ENCODE results near the gene PDCD1.

Gene PDCD1

DNA sequence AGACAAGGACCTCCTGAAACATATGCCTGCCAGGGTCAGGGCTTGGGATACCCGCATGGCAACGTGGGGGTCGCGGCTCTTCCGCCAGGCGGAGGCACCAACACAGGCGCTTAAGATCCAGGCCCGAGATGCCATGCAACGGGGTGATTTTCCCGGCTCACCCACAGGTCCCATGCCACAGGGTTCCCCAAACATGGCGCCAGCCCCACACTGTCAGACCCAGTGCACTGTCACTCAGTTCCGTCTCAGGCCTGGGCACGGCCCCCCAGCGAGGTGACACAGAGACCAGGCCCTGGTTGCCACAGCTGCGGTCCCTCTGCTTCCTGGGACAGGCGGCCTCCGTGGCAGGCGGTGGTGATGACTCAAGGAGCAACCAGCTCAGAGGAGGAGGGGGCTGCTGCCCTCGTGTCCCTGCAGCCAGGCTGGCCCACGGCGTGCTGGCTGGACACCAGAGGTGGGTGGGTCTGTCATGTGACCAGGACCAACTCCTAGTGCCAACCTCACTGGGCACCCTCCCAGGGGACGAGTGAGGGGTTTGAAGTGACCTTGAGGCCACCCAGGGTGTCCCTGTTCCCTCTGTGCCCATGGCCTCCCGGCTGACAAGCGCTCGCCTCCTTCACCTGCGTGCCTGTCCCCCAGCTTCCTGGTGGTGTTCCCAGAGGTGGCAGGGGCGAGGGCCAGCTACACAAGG, 4.9 kb downstream of the PDCD1 start:
- Histone ChIP-seq H3K27ac (replicated peaks) (no peak overlapping the region), H3K4me3 (replicated peaks; ENCODE audit: insufficient read depth, low read length) (no peak overlapping the region), H3K27me3 (ENCODE audit: insufficient read depth, poor library complexity, severe bottlenecking) (no peaks in the 10 kb centered on the region)
- no peak for DNase-seq (ENCODE audit: low read depth in 1 of 2, low spot score in 1 of 2)
- TF ChIP-seq POLR2AphosphoS5 (IDR thresholded peaks at IDR 0.05; ENCODE audit: low read depth) (no peak), GABPA (IDR thresholded peaks at IDR 0.05; ENCODE audit: low read depth) (no peak), SPI1 (IDR thresholded peaks at IDR 0.05; ENCODE audit: borderline replicate concordance, low read depth) (no peak)
- TF ChIP-seq, protein P1, sequence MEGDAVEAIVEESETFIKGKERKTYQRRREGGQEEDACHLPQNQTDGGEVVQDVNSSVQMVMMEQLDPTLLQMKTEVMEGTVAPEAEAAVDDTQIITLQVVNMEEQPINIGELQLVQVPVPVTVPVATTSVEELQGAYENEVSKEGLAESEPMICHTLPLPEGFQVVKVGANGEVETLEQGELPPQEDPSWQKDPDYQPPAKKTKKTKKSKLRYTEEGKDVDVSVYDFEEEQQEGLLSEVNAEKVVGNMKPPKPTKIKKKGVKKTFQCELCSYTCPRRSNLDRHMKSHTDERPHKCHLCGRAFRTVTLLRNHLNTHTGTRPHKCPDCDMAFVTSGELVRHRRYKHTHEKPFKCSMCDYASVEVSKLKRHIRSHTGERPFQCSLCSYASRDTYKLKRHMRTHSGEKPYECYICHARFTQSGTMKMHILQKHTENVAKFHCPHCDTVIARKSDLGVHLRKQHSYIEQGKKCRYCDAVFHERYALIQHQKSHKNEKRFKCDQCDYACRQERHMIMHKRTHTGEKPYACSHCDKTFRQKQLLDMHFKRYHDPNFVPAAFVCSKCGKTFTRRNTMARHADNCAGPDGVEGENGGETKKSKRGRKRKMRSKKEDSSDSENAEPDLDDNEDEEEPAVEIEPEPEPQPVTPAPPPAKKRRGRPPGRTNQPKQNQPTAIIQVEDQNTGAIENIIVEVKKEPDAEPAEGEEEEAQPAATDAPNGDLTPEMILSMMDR (IDR thresholded peaks at IDR 0.05; ENCODE audit: insufficient read depth, low read length) = no peak
- TF ChIP-seq, protein P2, sequence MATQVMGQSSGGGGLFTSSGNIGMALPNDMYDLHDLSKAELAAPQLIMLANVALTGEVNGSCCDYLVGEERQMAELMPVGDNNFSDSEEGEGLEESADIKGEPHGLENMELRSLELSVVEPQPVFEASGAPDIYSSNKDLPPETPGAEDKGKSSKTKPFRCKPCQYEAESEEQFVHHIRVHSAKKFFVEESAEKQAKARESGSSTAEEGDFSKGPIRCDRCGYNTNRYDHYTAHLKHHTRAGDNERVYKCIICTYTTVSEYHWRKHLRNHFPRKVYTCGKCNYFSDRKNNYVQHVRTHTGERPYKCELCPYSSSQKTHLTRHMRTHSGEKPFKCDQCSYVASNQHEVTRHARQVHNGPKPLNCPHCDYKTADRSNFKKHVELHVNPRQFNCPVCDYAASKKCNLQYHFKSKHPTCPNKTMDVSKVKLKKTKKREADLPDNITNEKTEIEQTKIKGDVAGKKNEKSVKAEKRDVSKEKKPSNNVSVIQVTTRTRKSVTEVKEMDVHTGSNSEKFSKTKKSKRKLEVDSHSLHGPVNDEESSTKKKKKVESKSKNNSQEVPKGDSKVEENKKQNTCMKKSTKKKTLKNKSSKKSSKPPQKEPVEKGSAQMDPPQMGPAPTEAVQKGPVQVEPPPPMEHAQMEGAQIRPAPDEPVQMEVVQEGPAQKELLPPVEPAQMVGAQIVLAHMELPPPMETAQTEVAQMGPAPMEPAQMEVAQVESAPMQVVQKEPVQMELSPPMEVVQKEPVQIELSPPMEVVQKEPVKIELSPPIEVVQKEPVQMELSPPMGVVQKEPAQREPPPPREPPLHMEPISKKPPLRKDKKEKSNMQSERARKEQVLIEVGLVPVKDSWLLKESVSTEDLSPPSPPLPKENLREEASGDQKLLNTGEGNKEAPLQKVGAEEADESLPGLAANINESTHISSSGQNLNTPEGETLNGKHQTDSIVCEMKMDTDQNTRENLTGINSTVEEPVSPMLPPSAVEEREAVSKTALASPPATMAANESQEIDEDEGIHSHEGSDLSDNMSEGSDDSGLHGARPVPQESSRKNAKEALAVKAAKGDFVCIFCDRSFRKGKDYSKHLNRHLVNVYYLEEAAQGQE (IDR thresholded peaks at IDR 0.05; ENCODE audit: insufficient replicate concordance, low read depth) = no peak

DNA sequence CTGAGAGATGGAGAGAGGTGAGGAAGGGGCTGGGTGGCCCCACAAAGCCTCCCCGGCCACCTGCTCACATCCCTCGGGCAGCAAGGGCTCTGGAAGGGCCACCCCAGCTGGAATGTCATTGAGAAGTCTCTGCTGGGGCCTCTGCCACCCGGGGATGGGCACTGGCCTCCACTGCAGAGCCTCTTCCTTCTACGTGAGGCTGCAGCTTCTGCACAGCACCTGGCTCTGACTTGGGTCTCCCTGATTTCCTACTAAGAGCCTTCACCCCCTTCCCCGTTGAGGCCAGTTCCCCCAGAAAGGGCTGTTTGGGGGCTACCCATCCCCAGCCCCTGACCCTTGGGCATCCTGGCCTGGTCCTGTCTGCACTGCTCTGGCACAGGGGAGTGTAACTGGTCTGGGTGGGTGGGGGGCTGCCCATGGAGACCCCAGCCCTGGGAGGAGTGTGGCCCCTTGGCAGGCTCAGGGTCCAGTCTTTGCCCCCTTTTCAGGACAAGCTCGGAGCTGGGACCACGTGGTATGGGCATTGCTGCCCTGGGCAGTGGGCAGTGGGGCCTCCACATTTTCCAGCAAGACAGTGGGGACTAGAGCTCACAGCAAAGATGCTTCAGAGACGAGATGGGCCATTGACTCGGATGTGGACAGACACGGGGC, 5.6 kb downstream of the PDCD1 start:
- no peak for DNase-seq (ENCODE audit: low read depth in 1 of 2, low spot score in 1 of 2)
- Histone ChIP-seq H3K27me3 (ENCODE audit: insufficient read depth, poor library complexity, severe bottlenecking) (no peaks in the 10 kb centered on the region), H3K4me3 (replicated peaks; ENCODE audit: insufficient read depth, low read length) (no peak overlapping the region), H3K27ac (replicated peaks) (no peak overlapping the region)
- TF ChIP-seq, protein P1 (IDR thresholded peaks at IDR 0.05; ENCODE audit: insufficient read depth, low read length) = no peak
- TF ChIP-seq SPI1 (IDR thresholded peaks at IDR 0.05; ENCODE audit: borderline replicate concordance, low read depth) (no peak), POLR2AphosphoS5 (IDR thresholded peaks at IDR 0.05; ENCODE audit: low read depth) (no peak), GABPA (IDR thresholded peaks at IDR 0.05; ENCODE audit: low read depth) (no peak)
- TF ChIP-seq, protein P2 (IDR thresholded peaks at IDR 0.05; ENCODE audit: insufficient replicate concordance, low read depth) = no peak

DNA sequence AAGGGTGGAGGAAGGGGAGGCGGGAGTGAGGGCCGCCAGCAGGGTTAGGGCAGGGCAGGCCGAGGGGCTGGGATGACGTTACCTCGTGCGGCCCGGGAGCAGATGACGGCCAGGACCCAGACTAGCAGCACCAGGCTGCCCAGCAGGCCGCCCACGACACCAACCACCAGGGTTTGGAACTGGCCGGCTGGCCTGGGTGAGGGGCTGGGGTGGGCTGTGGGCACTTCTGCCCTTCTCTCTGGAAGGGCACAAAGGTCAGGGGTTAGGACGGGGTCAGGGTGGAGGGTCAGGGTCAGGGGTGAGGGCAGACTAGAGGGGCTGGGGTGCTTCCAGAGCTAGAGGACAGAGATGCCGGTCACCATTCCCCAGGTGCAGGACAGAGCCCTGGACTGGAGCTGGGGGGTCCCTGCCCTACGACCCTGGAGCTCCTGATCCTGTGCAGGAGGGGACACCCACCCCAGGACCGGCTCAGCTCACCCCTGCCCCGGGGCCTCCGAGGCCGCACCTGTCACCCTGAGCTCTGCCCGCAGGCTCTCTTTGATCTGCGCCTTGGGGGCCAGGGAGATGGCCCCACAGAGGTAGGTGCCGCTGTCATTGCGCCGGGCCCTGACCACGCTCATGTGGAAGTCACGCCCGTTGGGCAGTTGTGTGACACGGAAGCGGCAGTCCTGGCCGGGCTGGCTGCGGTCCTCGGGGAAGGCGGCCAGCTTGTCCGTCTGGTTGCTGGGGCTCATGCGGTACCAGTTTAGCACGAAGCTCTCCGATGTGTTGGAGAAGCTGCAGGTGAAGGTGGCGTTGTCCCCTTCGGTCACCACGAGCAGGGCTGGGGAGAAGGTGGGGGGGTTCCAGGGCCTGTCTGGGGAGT, 6.3 kb downstream of the PDCD1 start:
- TF ChIP-seq POLR2AphosphoS5 (IDR thresholded peaks at IDR 0.05; ENCODE audit: low read depth) (no peak), GABPA (IDR thresholded peaks at IDR 0.05; ENCODE audit: low read depth) (no peak), SPI1 (IDR thresholded peaks at IDR 0.05; ENCODE audit: borderline replicate concordance, low read depth) (no peak)
- TF ChIP-seq, protein P2 (IDR thresholded peaks at IDR 0.05; ENCODE audit: insufficient replicate concordance, low read depth) = no peak
- TF ChIP-seq, protein P1 (IDR thresholded peaks at IDR 0.05; ENCODE audit: insufficient read depth, low read length) = no peak
- H3K4me3 ChIP-seq (replicated peaks; ENCODE audit: insufficient read depth, low read length) = no peak overlapping the region
- no peak for DNase-seq (ENCODE audit: low read depth in 1 of 2, low spot score in 1 of 2)
- H3K27ac ChIP-seq (replicated peaks) = no peak overlapping the region
- no peaks in the 10 kb centered on the region for H3K27me3 ChIP-seq (ENCODE audit: insufficient read depth, poor library complexity, severe bottlenecking)

All from HL-60 (cell line).